Endodermal cell (in vitro differentiated cells): ENCODE measurements around the gene NUDT16L1. TPM values are rescaled to one million over a fixed set of nuclear protein-coding genes. Genes with fewer than 3 reads are reported as not detected.
"Not testable (repeated sequence)": the region's sequence is repeated elsewhere in the genome, so short reads cannot be mapped to it uniquely, and the experiment has no call there.

Experiments
- DNase-seq: peaks from one replicate; pipeline ENCODE4 v3.0.0-alpha.2; 2017
- H3K27ac ChIP-seq: 2 replicates; pipeline ENCODE4 v1.5.1; 2013; ENCODE audit warnings: mild to moderate bottlenecking, low read depth, low read length, moderate library complexity
- H3K27me3 ChIP-seq: 2 replicates; pipeline ENCODE4 v1.6.1; 2013; ENCODE audit warnings: mild to moderate bottlenecking, low read length, moderate library complexity; ENCODE audit not compliant: insufficient read depth, control insufficient read depth, poor library complexity, severe bottlenecking
- H3K36me3 ChIP-seq: 2 replicates; pipeline ENCODE4 v1.7.0; 2013; ENCODE audit warnings: mild to moderate bottlenecking, low read length, moderate library complexity; ENCODE audit not compliant: control insufficient read depth, insufficient read depth
- H3K4me1 ChIP-seq: one replicate; pipeline ENCODE4 v1.7.0; 2013; ENCODE audit warnings: low read length; ENCODE audit not compliant: control insufficient read depth, insufficient read depth
- H3K4me3 ChIP-seq: 2 replicates; pipeline ENCODE4 v1.5.1; 2013; ENCODE audit warnings: mild to moderate bottlenecking, low read length, moderate library complexity
- H3K9ac ChIP-seq: 2 replicates; pipeline ENCODE4 v1.6.1; 2013; ENCODE audit warnings: mild to moderate bottlenecking, low read length, moderate library complexity; ENCODE audit not compliant: poor library complexity, severe bottlenecking; ENCODE audit errors: extremely low read depth
- H3K9me3 ChIP-seq: 2 replicates; pipeline ENCODE4 v1.6.1; 2013; ENCODE audit warnings: mild to moderate bottlenecking, low read length, moderate library complexity; ENCODE audit not compliant: control insufficient read depth
- H3K27ac Mint-ChIP-seq: 2 replicates; pipeline ENCODE4 v1.8.0; 2020; ENCODE audit warnings: mixed read lengths
- H3K27me3 Mint-ChIP-seq: 2 replicates; pipeline ENCODE4 v1.8.0; 2021; ENCODE audit warnings: mild to moderate bottlenecking, mixed read lengths; ENCODE audit not compliant: insufficient read depth
- H3K36me3 Mint-ChIP-seq: 2 replicates; pipeline ENCODE4 v1.8.0; 2020; ENCODE audit warnings: low read depth, mixed read lengths
- H3K4me1 Mint-ChIP-seq: 2 replicates; pipeline ENCODE4 v1.8.0; 2020; ENCODE audit warnings: mixed read lengths
- H3K4me3 Mint-ChIP-seq: 2 replicates; pipeline ENCODE4 v1.8.0; 2020; ENCODE audit warnings: mild to moderate bottlenecking, moderate library complexity, mixed read lengths
- H3K9me3 Mint-ChIP-seq: 2 replicates; pipeline ENCODE4 v1.8.0; 2020; ENCODE audit warnings: mild to moderate bottlenecking, mixed read lengths
- WGBS, 2 experiments: methylation state at CpG; one replicate each; pipeline versions ENCODE4 v1.1.5 to v1.1.7; 2013; ENCODE audit warnings: missing lambda C conversion rate in 2 of 2, mixed read lengths in 1 of 2; ENCODE audit not compliant: insufficient coverage in 1 of 2, insufficient read length in 1 of 2; 5-methylcytosine and 5-hydroxymethylcytosine counted together
- total RNA-seq, 2 donors: library from RNA; stranded (reverse); fragmentation: NEBNext Ultra II Directional in 1 of 2; extraction: Animal tissue kit (Norgen Biotek cat#: 25700) in 1 of 2; gene quantifications; 2 replicates in 1 of 2; 3 replicates in 1 of 2; pipeline ENCODE4 v1.2.1, GENCODE V29; 2021
- TF ChIP-seq, protein P1 (sequence below): fragments of 200-600 bp; sonication (generic); conservative IDR thresholded peaks from 2 replicates; pipeline ENCODE4 v1.5.0; 2021; ENCODE audit warnings: antibody characterized with exemption, mild to moderate bottlenecking

The NUDT16L1 gene
- total RNA-seq, 2 donors from 2014 or later: 38.6 to 40.7 TPM

- 81 to 90% methylated on average over 4 of the region's 4 CpGs for WGBS, 2 experiments
These were observed 43.2 kb downstream of the NUDT16L1 start for GRCh38 chr16:4736546-4736945.

DNA sequence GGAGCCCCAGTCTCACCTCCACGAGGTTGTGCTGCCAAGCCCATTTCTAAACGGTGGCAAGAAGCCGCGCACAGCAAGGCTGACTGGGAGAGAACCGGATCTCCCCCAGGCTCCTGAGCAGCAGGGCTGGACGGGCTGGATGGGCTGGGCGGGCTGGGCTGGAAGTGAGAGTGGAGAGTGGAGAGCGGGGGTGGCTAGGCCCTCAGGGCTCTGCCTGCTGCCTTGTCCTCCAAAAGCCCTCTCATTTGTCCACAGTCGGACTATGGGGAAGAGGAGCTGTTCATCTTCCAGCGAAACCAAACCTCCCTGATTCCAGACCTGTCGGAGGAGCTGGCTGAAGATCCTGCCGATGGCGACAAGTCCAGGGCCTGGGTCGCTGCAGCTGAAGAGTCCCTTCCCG, 44.2 kb downstream of the NUDT16L1 start:
- no peaks in the 10 kb centered on the region for H3K27me3 ChIP-seq
- no peak for DNase-seq
- Mint-ChIP-seq H3K36me3 (no peaks in the 10 kb centered on the region), H3K4me1 (peaks cover 2% of the 10 kb centered on the region), H3K9me3 (no peaks in the 10 kb centered on the region), H3K27ac (no peak overlapping the region), H3K4me3 (no peak overlapping the region), H3K27me3 (peaks cover 3% of the 10 kb centered on the region)
- H3K4me3 ChIP-seq: no peak overlapping the region
- TF ChIP-seq, protein P1, sequence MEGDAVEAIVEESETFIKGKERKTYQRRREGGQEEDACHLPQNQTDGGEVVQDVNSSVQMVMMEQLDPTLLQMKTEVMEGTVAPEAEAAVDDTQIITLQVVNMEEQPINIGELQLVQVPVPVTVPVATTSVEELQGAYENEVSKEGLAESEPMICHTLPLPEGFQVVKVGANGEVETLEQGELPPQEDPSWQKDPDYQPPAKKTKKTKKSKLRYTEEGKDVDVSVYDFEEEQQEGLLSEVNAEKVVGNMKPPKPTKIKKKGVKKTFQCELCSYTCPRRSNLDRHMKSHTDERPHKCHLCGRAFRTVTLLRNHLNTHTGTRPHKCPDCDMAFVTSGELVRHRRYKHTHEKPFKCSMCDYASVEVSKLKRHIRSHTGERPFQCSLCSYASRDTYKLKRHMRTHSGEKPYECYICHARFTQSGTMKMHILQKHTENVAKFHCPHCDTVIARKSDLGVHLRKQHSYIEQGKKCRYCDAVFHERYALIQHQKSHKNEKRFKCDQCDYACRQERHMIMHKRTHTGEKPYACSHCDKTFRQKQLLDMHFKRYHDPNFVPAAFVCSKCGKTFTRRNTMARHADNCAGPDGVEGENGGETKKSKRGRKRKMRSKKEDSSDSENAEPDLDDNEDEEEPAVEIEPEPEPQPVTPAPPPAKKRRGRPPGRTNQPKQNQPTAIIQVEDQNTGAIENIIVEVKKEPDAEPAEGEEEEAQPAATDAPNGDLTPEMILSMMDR: no peak
- H3K9ac ChIP-seq: no peak overlapping the region
- H3K4me1 ChIP-seq: no peaks in the 10 kb centered on the region
- no peaks in the 10 kb centered on the region for H3K9me3 ChIP-seq
- no peak overlapping the region for H3K27ac ChIP-seq
- no peaks in the 10 kb centered on the region for H3K36me3 ChIP-seq
- WGBS, 2 experiments: 89 to 90% methylated on average over 13 to 15 of the region's 15 CpGs

More at GRCh38 chr16:4736546-4736945, 43.2 kb downstream of the NUDT16L1 start:
- Histone ChIP-seq H3K36me3 (no peaks in the 10 kb centered on the region), H3K27ac (no peak overlapping the region), H3K4me3 (no peak overlapping the region), H3K4me1 (no peaks in the 10 kb centered on the region), H3K9me3 (no peaks in the 10 kb centered on the region), H3K27me3 (no peaks in the 10 kb centered on the region), H3K9ac (no peak overlapping the region)
- no peak overlapping the region for H3K4me3 Mint-ChIP-seq
- no peak for DNase-seq
- no peak overlapping the region for H3K27ac Mint-ChIP-seq
- H3K9me3 Mint-ChIP-seq: no peaks in the 10 kb centered on the region
- H3K4me1 Mint-ChIP-seq: peaks cover 2% of the 10 kb centered on the region
- peaks cover 3% of the 10 kb centered on the region for H3K27me3 Mint-ChIP-seq
- TF ChIP-seq, protein P1: no peak
- no peaks in the 10 kb centered on the region for H3K36me3 Mint-ChIP-seq

DNA sequence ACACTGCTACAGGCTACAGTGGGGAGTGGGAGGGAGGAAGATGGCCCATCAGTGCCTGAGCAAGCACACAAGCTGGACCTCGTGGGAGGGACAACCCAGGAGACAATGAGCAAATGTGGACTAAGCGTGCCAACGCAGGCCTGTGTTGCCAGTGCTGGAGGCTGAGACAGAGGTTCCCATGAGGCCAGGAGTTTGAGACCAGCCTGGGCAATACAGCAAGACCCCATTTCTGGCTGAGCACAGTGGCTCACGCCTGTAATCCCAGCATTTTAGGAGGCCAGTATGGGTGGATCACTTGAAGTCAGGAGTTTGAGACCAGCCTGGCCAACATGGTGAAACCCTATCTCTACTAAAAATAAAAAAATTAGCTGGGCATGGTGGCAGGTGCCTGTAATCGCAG, 45.0 kb downstream of the NUDT16L1 start:
- H3K27me3 Mint-ChIP-seq, H3K4me1 Mint-ChIP-seq, H3K9ac ChIP-seq, H3K4me3 Mint-ChIP-seq, DNase-seq, H3K27me3 ChIP-seq, H3K4me1 ChIP-seq, H3K4me3 ChIP-seq, H3K36me3 Mint-ChIP-seq, H3K9me3 Mint-ChIP-seq, H3K27ac Mint-ChIP-seq, H3K27ac ChIP-seq, H3K36me3 ChIP-seq, H3K9me3 ChIP-seq: not testable (repeated sequence)
- WGBS, 2 experiments: 89% methylated on average over 5 of the region's 5 CpGs

DNA sequence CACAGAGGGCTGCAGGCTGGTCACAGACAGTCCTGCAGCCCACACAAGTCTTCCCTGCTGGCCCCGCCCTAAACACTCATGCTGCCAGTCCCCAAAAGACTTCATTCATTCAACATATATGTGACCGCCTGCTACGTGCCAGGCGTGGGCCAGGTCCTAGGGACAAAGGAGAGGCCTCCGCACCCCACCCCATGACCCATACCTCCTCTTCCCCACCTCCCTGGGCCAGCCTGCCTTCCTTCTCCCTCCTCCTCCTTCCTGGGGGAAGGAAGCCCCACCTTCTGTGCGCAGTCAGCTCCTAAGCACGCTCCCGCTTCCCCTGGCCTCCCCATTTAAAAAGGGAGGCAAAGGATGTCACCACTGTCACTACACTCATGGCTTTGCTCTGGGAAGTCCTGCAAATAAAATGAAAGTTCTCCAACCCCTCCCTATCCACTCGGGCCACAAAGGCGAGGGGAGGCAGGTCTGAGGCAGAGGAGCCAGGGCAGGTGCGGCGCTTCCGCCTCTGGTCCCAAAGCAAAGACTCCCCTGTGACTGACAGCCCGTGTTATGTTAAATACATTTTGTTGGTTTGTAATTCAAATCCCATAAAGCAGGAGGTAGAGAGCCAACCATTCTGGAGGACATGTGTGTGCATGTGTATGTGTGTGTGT, 50.0 kb downstream of the NUDT16L1 start:
- Mint-ChIP-seq H3K9me3 (no peaks in the 10 kb centered on the region), H3K4me3 (no peak overlapping the region), H3K4me1 (no peaks in the 10 kb centered on the region), H3K27me3 (peaks cover 1% of the 10 kb centered on the region), H3K27ac (no peak overlapping the region), H3K36me3 (no peaks in the 10 kb centered on the region)
- no peaks in the 10 kb centered on the region for H3K27me3 ChIP-seq
- no peaks in the 10 kb centered on the region for H3K4me1 ChIP-seq
- no peaks in the 10 kb centered on the region for H3K36me3 ChIP-seq
- H3K4me3 ChIP-seq: no peak overlapping the region
- TF ChIP-seq, protein P1: no peak
- no peak overlapping the region for H3K27ac ChIP-seq
- H3K9me3 ChIP-seq: no peaks in the 10 kb centered on the region
- no peak for DNase-seq
- no peak overlapping the region for H3K9ac ChIP-seq
- 84 to 89% methylated on average over 4 to 14 of the region's 14 CpGs for WGBS, 2 experiments
